GM18505 (cell line): ENCODE data around the gene RHOV.

ENCODE experiments used
- ATAC-seq: cut with Tn5 transposase; IDR thresholded peaks from one replicate; pipeline ENCODE4 v1.9.1; 2021; ENCODE audit not compliant: unreplicated experiment
- POLR2A ChIP-seq: IDR thresholded peaks from 4 replicates; pipeline ENCODE4 v1.6.1; 2011; ENCODE audit warnings: borderline replicate concordance; ENCODE audit not compliant: insufficient read depth, insufficient read length; ENCODE audit errors: extremely low read depth

RHOV gene

GRCh38 chr15:40841741-40842140 is 32.3 kb downstream of the RHOV start:
- no peak for ATAC-seq
- TF ChIP-seq POLR2A = no peak

GRCh38 chr15:40838756-40839155 is 35.3 kb downstream of the RHOV start:
- ATAC-seq = no peak
- no peak for TF ChIP-seq POLR2A

GRCh38 chr15:40836020-40836419 is 38.0 kb downstream of the RHOV start:
- no peak for TF ChIP-seq POLR2A
- ATAC-seq = no peak

GRCh38 chr15:40832903-40833302 is 41.1 kb downstream of the RHOV start:
- ATAC-seq = no peak
- TF ChIP-seq POLR2A = no peak

GRCh38 chr15:40831861-40832260 is 42.2 kb downstream of the RHOV start:
- TF ChIP-seq POLR2A = no peak
- no peak for ATAC-seq

- ATAC-seq = no peak
- TF ChIP-seq POLR2A = no peak
Measured at GRCh38 chr15:40830884-40831283, 43.1 kb downstream of the RHOV start.

- TF ChIP-seq POLR2A = no peak
- ATAC-seq = no peak
Measured at GRCh38 chr15:40829115-40829514, 44.9 kb downstream of the RHOV start.

GRCh38 chr15:40828447-40829036 is 45.5 kb downstream of the RHOV start, which contains the start of gene PPP1R14D:
TSS of gene PPP1R14D (minus strand) at chr15:40828708. CDS start at chr15:40828641, 67 bp downstream.
- no peak for ATAC-seq
- TF ChIP-seq POLR2A = no peak

GRCh38 chr15:40826423-40827075 is 47.5 kb downstream of the RHOV start:
- no peak for TF ChIP-seq POLR2A
- no peak for ATAC-seq

GRCh38 chr15:40825661-40826422 is 48.2 kb downstream of the RHOV start:
- ATAC-seq = no peak
- TF ChIP-seq POLR2A = no peak

- no peak for TF ChIP-seq POLR2A
- ATAC-seq = no peak
Measured at GRCh38 chr15:40823572-40824343, 50.3 kb downstream of the RHOV start.
